Stimulated activated CD8-positive, alpha-beta memory T cell treated with anti-CD3 and anti-CD28 coated beads, Interleukin-15, amount 100 ng/mL, for 1 hour (primary cell): ENCODE measurements around the gene PPP1R14B.

Experiments used
- DNase-seq: peaks from one replicate; pipeline ENCODE4 v3.0.0-alpha.2; 2020; ENCODE audit warnings: low read depth

PPP1R14B gene

GRCh38 chr11:64230171-64230984 is 16.4 kb downstream of the PPP1R14B start, which contains the start of gene DNAJC4:
Gene DNAJC4 (plus strand): TSS chr11:64230548. CDS start chr11:64230855, 307 bp downstream.
- peak; percentile 77 for DNase-seq

- no peak for DNase-seq
These were observed 17.0 kb downstream of the PPP1R14B start for GRCh38 chr11:64229744-64230170.

- DNase-seq: no peak
These were observed 17.5 kb downstream of the PPP1R14B start for GRCh38 chr11:64229090-64229743.

- DNase-seq: no peak
These were observed 19.3 kb downstream of the PPP1R14B start for GRCh38 chr11:64227405-64227956.

- no peak for DNase-seq
These were observed 20.2 kb downstream of the PPP1R14B start for GRCh38 chr11:64226507-64227051.

GRCh38 chr11:64225608-64226506 is 20.9 kb downstream of the PPP1R14B start, which contains the start of the genes NUDT22 and TRPT1:
Gene NUDT22 (plus strand): TSS chr11:64226274. CDS start chr11:64226653, 379 bp downstream.
Gene TRPT1 (minus strand): TSS chr11:64226186. CDS start chr11:64225860, 326 bp downstream.
- peak; percentile 86 for DNase-seq

- DNase-seq: no peak
These were observed 21.7 kb downstream of the PPP1R14B start for GRCh38 chr11:64224891-64225607.

GRCh38 chr11:64224151-64224890 is 22.4 kb downstream of the PPP1R14B start:
- no peak for DNase-seq

GRCh38 chr11:64223001-64223651 is 23.6 kb downstream of the PPP1R14B start:
- DNase-seq: no peak

- DNase-seq: no peak
These were observed 24.1 kb downstream of the PPP1R14B start for GRCh38 chr11:64222651-64223000.

- no peak for DNase-seq
These were observed 25.9 kb downstream of the PPP1R14B start for GRCh38 chr11:64220798-64221197.

- no peak for DNase-seq
These were observed 26.5 kb downstream of the PPP1R14B start for GRCh38 chr11:64220271-64220670.

- no peak for DNase-seq
These were observed 27.0 kb downstream of the PPP1R14B start for GRCh38 chr11:64219755-64220154.

GRCh38 chr11:64219354-64219684 is 27.4 kb downstream of the PPP1R14B start:
- DNase-seq: no peak

- DNase-seq: no peak
These were observed 28.0 kb downstream of the PPP1R14B start for GRCh38 chr11:64218628-64219353.

- no peak for DNase-seq
These were observed 29.9 kb downstream of the PPP1R14B start for GRCh38 chr11:64216879-64217278.

GRCh38 chr11:64211181-64211872 is 35.4 kb downstream of the PPP1R14B start:
- DNase-seq: no peak

- DNase-seq: no peak
These were observed 36.3 kb downstream of the PPP1R14B start for GRCh38 chr11:64210301-64211020.
